ENCODE data around the gene CAMTA1. TPM values are rescaled to one million over a fixed set of nuclear protein-coding genes. Genes with fewer than 3 reads are reported as not detected.
A peak's percentile ranks its signal among the peaks of the same experiment; 100 is the strongest.

CAMTA1 gene
- total RNA-seq, 1 donor from 2014 or later: 77.6 TPM

DNA sequence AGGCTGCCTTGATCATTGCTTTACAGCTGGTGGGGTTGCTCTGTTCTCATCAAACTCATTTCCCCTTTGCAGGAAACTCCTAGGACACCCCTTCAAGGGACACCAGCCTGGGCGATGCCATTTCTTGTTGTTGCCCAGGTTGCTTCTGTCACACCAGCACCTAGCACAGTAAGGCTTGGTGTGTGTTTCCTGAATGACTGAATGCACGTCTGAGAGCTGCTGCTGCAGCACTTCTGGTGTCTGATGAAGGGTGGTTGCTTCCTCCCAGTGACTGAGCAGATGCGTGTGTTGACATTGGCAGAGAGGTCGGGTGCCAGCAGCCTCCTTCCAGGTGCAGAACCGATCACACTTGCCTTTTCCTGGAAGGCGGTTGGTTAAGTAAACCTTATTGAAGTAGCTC, 477.4 kb downstream of the CAMTA1 start:
- no peak overlapping the region for H3K4me3 Mint-ChIP-seq (ENCODE audit: unreplicated experiment)
- no peaks in the 10 kb centered on the region for H3K79me2 ChIP-seq (ENCODE audit: insufficient read depth, low read length)
- peaks cover 27% of the 10 kb centered on the region for H3K4me1 ChIP-seq (ENCODE audit: insufficient read depth, low read length)
- FAIRE-seq: no peak
- no peaks in the 10 kb centered on the region for H3K36me3 Mint-ChIP-seq (ENCODE audit: low read depth, unreplicated experiment)
- no peak overlapping the region for H3K27ac Mint-ChIP-seq (ENCODE audit: unreplicated experiment)
- H3K9me3 Mint-ChIP-seq (ENCODE audit: unreplicated experiment): no peaks in the 10 kb centered on the region
- H3K27ac ChIP-seq (ENCODE audit: low read depth, low read length): no peak overlapping the region
- no peak overlapping the region for H3K4me2 ChIP-seq (ENCODE audit: low read length)
- no peaks in the 10 kb centered on the region for H3K36me3 ChIP-seq (ENCODE audit: insufficient read depth, low read length)
- no peaks in the 10 kb centered on the region for H3K9me3 ChIP-seq (ENCODE audit: insufficient read depth, low read depth, low read length)
- DNase-seq (ENCODE audit: low read depth): no peak
- TF ChIP-seq EZH2 (IDR thresholded peaks at IDR 0.05; ENCODE audit: insufficient read depth, low read length): no peak
- TF ChIP-seq, protein P1, sequence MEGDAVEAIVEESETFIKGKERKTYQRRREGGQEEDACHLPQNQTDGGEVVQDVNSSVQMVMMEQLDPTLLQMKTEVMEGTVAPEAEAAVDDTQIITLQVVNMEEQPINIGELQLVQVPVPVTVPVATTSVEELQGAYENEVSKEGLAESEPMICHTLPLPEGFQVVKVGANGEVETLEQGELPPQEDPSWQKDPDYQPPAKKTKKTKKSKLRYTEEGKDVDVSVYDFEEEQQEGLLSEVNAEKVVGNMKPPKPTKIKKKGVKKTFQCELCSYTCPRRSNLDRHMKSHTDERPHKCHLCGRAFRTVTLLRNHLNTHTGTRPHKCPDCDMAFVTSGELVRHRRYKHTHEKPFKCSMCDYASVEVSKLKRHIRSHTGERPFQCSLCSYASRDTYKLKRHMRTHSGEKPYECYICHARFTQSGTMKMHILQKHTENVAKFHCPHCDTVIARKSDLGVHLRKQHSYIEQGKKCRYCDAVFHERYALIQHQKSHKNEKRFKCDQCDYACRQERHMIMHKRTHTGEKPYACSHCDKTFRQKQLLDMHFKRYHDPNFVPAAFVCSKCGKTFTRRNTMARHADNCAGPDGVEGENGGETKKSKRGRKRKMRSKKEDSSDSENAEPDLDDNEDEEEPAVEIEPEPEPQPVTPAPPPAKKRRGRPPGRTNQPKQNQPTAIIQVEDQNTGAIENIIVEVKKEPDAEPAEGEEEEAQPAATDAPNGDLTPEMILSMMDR (IDR thresholded peaks at IDR 0.05; ENCODE audit: insufficient read depth, low read depth, low read length): no peak
- H3K4me3 ChIP-seq (ENCODE audit: insufficient read depth, low read depth, low read length): no peak overlapping the region
- no peaks in the 10 kb centered on the region for H4K20me1 ChIP-seq (ENCODE audit: insufficient read depth, low read length)
- H3K9ac ChIP-seq (ENCODE audit: low read length): no peak overlapping the region
- no peaks in the 10 kb centered on the region for H3K27me3 ChIP-seq (ENCODE audit: insufficient read depth, low read length)
- peaks cover 13% of the 10 kb centered on the region for H3K4me1 Mint-ChIP-seq (ENCODE audit: low read depth, unreplicated experiment)
- peaks cover 3% of the 10 kb centered on the region for H3K27me3 Mint-ChIP-seq (ENCODE audit: low read depth, unreplicated experiment)
- no peak overlapping the region for H2AFZ ChIP-seq (ENCODE audit: low read depth, low read length)

DNA sequence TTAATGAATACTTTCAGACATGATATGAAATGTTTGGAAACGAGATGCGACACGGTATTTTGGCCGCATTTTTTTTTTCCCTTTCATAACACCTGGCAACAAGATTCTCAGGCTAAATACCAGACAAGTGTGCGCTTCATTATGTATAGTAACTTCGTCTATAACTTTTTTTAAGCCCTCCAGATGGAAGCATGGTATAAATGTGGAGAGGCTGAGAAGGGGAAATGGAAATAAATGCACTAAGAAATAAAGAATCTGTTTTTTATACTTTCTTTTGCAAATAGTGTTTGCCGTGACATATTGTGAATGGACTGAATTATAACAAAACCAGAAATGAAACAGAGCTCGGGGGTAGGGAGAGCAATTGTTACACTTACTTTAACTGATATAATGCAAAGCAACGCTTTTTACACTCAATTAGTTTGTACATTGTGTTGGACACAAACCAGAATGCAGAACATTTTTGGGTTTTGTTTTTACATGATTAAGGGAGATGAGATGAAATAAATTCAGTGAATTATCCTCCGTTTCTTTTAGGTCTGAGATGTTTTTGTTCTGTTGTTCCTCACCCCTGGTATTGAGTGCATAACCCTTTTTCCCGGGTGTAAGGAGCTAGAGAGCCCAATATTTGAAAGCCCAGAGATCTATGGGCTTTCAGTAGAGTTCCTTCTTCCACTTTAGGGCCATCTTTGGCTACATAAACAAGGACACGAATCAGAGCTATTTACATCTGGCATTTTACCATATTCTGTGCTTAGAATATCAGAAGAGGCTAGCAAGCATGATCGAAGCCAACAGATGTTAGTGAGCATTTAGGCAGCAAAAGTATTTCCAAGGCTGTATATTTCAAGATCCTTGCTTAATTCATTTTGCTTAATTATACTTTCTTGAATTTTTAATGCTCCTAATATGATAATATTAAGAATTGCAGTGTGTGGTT, 478.0 kb downstream of the CAMTA1 start:
- Mint-ChIP-seq H3K36me3 (ENCODE audit: low read depth, unreplicated experiment) (no peaks in the 10 kb centered on the region), H3K9me3 (ENCODE audit: unreplicated experiment) (peaks cover 4% of the 10 kb centered on the region), H3K27ac (ENCODE audit: unreplicated experiment) (no peak overlapping the region), H3K27me3 (ENCODE audit: low read depth, unreplicated experiment) (no peaks in the 10 kb centered on the region), H3K4me3 (ENCODE audit: unreplicated experiment) (no peak overlapping the region), H3K4me1 (ENCODE audit: low read depth, unreplicated experiment) (peaks cover 17% of the 10 kb centered on the region)
- H3K27me3 ChIP-seq (ENCODE audit: insufficient read depth, low read length): no peaks in the 10 kb centered on the region
- FAIRE-seq (peak; percentile 20), DNase-seq (ENCODE audit: low read depth) (no peak)
- H3K9ac ChIP-seq (ENCODE audit: low read length): no peak overlapping the region
- H3K4me2 ChIP-seq (ENCODE audit: low read length): no peak overlapping the region
- H3K4me1 ChIP-seq (ENCODE audit: insufficient read depth, low read length): peaks cover 28% of the 10 kb centered on the region
- no peaks in the 10 kb centered on the region for H3K36me3 ChIP-seq (ENCODE audit: insufficient read depth, low read length)
- no peak overlapping the region for H3K27ac ChIP-seq (ENCODE audit: low read depth, low read length)
- H3K79me2 ChIP-seq (ENCODE audit: insufficient read depth, low read length): no peaks in the 10 kb centered on the region
- no peak overlapping the region for H2AFZ ChIP-seq (ENCODE audit: low read depth, low read length)
- no peak overlapping the region for H3K4me3 ChIP-seq (ENCODE audit: insufficient read depth, low read depth, low read length)
- H3K9me3 ChIP-seq (ENCODE audit: insufficient read depth, low read depth, low read length): no peaks in the 10 kb centered on the region
- H4K20me1 ChIP-seq (ENCODE audit: insufficient read depth, low read length): no peaks in the 10 kb centered on the region
- no peak for TF ChIP-seq EZH2 (IDR thresholded peaks at IDR 0.05; ENCODE audit: insufficient read depth, low read length)
- TF ChIP-seq, protein P1 (IDR thresholded peaks at IDR 0.05; ENCODE audit: insufficient read depth, low read depth, low read length): no peak

DNA sequence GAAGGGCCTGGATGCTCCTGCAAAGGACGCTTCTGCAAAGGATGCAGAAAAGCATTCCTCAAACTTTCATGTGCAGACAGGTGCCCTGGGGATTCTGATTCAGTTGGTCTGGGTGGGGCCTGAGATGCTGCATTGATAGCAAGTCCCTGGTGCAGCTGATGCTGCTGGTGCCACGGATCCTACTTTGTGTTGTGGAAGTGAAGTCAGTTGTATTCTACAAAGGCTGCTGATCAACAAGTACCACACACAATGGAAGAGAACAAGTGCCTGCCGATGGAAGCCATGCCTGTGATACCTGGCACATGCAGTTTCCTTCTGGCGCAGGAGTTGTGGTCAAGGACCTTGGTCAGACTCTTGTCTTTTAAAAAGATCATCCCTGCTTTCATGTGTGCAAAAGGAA, 478.8 kb downstream of the CAMTA1 start:
- no peak overlapping the region for H3K4me2 ChIP-seq (ENCODE audit: low read length)
- H3K27ac ChIP-seq (ENCODE audit: low read depth, low read length): no peak overlapping the region
- H3K9ac ChIP-seq (ENCODE audit: low read length): no peak overlapping the region
- peaks cover 17% of the 10 kb centered on the region for H3K4me1 Mint-ChIP-seq (ENCODE audit: low read depth, unreplicated experiment)
- H3K9me3 ChIP-seq (ENCODE audit: insufficient read depth, low read depth, low read length): no peaks in the 10 kb centered on the region
- no peak overlapping the region for H2AFZ ChIP-seq (ENCODE audit: low read depth, low read length)
- TF ChIP-seq, protein P1 (IDR thresholded peaks at IDR 0.05; ENCODE audit: insufficient read depth, low read depth, low read length): no peak
- TF ChIP-seq EZH2 (IDR thresholded peaks at IDR 0.05; ENCODE audit: insufficient read depth, low read length): no peak
- H4K20me1 ChIP-seq (ENCODE audit: insufficient read depth, low read length): no peaks in the 10 kb centered on the region
- FAIRE-seq (no peak), DNase-seq (ENCODE audit: low read depth) (no peak)
- peaks cover 8% of the 10 kb centered on the region for H3K9me3 Mint-ChIP-seq (ENCODE audit: unreplicated experiment)
- no peaks in the 10 kb centered on the region for H3K79me2 ChIP-seq (ENCODE audit: insufficient read depth, low read length)
- no peak overlapping the region for H3K27ac Mint-ChIP-seq (ENCODE audit: unreplicated experiment)
- H3K4me1 ChIP-seq (ENCODE audit: insufficient read depth, low read length): peaks cover 28% of the 10 kb centered on the region
- no peak overlapping the region for H3K4me3 Mint-ChIP-seq (ENCODE audit: unreplicated experiment)
- H3K36me3 Mint-ChIP-seq (ENCODE audit: low read depth, unreplicated experiment): peaks cover 2% of the 10 kb centered on the region
- H3K27me3 ChIP-seq (ENCODE audit: insufficient read depth, low read length): no peaks in the 10 kb centered on the region
- no peaks in the 10 kb centered on the region for H3K27me3 Mint-ChIP-seq (ENCODE audit: low read depth, unreplicated experiment)
- H3K36me3 ChIP-seq (ENCODE audit: insufficient read depth, low read length): no peaks in the 10 kb centered on the region
- H3K4me3 ChIP-seq (ENCODE audit: insufficient read depth, low read depth, low read length): no peak overlapping the region

Data from astrocyte (in vitro differentiated cells and primary cell).